ENCODE data around the gene RGL3.
"Not testable (repeated sequence)": the region's sequence is repeated elsewhere in the genome, so short reads cannot be mapped to it uniquely, and the experiment has no call there.

Gene RGL3, protein sequence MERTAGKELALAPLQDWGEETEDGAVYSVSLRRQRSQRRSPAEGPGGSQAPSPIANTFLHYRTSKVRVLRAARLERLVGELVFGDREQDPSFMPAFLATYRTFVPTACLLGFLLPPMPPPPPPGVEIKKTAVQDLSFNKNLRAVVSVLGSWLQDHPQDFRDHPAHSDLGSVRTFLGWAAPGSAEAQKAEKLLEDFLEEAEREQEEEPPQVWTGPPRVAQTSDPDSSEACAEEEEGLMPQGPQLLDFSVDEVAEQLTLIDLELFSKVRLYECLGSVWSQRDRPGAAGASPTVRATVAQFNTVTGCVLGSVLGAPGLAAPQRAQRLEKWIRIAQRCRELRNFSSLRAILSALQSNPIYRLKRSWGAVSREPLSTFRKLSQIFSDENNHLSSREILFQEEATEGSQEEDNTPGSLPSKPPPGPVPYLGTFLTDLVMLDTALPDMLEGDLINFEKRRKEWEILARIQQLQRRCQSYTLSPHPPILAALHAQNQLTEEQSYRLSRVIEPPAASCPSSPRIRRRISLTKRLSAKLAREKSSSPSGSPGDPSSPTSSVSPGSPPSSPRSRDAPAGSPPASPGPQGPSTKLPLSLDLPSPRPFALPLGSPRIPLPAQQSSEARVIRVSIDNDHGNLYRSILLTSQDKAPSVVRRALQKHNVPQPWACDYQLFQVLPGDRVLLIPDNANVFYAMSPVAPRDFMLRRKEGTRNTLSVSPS

DNA sequence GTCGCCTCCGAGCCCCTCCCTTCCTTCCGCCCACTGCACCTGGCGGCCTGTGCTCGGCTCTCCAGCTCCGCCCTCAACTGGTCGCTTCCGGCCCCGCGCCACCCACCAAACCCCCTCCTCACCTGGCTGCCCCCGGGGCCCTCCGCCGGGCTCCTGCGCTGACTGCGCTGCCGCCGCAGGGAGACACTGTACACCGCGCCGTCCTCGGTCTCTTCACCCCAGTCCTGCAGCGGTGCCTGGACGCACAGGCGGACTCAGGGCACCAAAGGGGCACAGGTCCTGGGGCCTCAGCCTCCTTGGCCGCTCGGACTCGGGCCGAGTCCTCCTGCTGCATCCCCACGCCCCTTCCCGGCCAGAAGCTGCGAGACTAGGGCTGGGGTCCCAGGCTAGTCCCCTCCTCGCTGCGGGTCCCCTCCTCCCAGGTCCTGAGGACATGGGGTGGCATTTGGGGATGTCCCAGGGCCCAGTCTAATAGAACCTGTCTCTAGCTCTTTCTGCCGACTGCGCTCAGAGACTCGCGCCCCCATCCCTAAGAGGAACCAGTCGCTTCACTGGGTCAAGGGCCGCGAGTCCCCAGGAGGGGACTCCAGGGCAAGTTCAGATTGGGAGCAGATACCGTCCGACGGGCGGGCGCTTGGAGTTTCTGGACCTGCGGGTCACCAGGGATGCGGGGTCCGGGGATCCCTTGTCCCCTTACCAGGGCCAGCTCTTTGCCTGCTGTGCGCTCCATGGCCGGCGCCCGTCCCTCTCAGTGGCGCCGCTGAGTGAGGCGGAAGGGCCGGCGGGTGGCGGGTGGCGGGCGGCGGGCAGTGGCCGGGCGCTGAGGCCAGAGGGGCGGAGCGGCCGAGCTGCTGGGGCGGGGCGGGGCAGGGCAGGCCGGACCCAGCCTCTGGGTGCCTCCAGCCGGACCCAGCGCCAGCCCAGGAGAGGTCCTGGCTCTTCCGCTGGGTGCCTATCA lies at the start of gene RGL3:
Gene RGL3 (minus strand): TSS at position 766 of the 958 bp plus-strand sequence. CDS start 36 bp downstream, at position 730.
- ATAC-seq = no peak

DNA sequence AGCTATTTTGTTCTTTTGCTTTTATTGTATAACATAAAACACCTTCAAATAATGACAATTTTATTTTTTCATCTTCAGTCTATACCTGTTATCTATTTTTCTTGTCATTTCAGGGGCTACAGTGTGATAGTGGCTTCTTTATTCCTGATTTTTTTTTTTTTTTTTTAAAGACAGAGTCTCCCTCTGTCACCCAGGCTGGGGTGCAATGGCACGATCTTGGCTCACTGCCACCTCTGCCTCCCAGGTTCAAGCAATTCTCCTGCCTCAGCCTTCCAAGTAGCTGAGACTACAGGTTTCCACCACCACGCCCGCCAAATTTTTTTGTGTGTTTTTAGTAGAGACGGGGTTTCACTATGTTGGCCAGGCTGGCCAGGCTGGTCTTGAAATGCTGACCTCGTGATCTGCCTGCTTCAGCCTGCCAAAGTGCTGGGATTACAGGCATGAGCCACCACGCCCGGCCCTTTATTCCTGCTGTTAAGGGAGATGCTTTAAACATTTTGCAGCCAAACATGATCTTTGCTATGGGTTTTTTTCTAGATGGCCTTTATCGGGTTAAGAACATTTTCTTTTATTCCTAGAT lies 49.2 kb upstream of the RGL3 start:
- ATAC-seq = not testable (repeated sequence)

DNA sequence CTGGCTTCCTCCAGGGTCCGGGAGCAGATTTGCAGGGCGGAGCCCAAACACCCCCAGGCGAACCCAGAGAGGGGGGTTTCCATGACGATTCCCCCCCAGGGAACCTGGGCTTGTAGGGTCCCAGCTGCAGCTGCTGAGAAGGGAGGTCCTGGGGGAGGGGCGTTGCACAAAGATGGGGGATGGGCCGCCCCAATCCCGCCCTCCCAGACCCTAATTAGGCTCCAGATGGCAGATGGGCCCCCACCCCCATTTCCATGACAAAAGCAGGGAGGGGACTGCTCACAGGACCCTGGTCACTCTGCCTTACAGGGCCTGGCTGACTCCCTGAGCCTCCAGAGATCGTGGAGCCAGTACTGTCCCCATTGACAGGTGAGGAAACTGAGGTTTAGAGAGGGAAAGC lies 46.5 kb upstream of the RGL3 start:
- ATAC-seq = no peak

DNA sequence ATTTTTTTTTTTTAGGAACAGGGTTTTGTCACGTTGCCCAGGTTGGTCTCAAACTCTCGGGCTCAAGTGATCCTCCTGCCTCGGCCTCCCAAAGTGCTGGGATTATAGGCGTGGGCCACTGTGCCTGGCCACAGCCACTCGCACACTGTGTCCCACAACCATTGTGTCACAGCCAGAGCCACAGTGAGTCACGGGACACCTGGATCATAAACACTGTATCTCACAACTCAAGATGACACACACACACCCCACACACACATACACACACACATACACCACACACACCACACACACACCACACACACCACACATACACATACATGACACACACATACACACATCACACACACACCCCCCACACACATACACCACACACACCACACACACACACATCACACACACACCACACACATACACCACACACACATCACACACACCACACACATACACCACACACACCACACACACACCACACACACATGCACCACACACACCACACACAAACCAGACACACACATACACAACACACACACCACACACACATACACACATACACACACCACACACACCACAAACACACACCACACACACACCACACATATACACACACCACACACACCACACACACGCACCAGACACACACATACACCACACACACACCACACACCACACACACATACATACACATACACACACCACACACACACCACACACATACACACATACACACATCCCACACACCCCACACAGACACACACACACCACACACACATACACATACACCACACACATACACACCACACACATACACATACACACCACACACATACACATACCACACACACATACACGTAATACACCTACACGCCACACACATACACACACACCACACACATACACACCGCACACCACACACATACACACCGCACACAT lies 45.5 kb upstream of the RGL3 start:
- ATAC-seq = no peak

DNA sequence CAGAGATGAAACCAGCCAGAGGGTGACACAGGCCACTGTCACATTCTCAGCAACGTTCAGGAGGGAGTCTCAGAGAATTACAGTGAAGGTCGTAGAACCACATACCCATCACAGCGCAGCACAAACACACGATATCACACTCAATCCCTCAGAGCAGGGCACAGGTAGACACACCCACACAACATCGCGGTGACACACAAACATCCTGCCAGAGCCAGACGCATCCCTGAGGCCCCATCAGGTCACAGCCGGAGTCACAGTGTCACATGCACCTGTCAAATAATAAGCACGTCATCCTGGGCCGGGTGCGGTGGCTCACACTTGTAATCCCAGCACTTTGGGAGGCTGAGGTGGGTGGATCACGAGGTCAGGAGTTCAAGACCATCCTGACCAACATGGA lies 44.3 kb upstream of the RGL3 start:
- peak; percentile 41 to 43 for ATAC-seq

DNA sequence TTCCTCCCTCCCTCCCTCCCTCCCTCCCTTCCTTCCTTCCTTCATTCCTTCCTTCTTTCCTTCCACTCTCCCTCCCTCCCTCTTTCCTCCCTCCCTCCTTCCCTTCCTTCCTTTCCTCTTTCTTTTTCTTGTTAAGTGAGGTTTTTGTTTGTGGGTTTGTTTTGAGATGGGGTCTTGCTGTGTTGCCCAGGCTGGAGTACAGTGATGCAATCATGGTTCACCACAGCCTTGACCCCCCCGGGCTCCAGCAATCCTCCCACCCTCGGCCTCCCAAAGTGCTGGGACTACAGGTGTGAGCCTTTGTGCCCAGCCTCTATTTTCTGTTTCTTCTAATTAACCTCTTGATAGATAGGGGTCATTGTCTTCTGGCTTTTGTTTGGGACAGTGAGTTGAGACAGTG lies 42.3 kb upstream of the RGL3 start:
- no peak for ATAC-seq

DNA sequence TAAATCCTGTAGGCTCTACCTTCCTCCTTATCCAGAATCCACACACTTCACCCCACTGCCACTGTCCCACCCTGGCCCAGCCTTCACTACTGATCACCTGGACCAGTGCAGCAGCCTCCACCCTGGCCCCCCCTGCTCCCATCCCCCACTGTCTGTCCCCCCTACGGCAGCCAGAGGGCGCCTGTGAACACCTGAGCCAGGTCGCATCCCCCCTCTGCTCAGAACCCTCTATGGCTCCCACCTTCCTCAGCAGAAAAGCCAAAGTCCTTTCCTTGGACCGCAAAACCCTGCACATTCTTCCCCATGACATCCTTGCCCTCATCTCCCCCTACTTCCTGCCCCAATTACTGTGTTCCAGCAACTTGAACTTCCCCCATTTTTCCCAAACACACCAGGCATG lies 41.1 kb upstream of the RGL3 start:
- ATAC-seq = no peak

DNA sequence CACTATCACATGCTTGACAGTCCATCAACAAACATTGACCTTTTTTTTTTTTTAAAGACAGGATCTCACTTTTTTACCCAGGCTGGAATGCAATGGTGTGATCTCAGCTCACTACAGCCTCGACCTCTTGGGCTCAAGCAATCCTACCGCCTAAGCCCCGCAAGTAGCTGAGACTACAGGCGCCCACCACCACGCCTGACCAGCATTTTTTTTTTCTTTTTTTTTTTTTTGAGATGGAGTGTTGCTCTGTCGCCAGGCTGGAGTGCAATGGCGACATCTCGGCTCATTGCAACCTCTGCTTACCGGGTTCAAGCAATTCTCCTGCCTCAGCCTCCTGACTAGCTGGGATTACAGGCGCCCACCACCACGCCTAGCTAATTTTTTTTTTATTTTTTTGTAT lies 39.8 kb upstream of the RGL3 start:
- ATAC-seq = not testable (repeated sequence)

DNA sequence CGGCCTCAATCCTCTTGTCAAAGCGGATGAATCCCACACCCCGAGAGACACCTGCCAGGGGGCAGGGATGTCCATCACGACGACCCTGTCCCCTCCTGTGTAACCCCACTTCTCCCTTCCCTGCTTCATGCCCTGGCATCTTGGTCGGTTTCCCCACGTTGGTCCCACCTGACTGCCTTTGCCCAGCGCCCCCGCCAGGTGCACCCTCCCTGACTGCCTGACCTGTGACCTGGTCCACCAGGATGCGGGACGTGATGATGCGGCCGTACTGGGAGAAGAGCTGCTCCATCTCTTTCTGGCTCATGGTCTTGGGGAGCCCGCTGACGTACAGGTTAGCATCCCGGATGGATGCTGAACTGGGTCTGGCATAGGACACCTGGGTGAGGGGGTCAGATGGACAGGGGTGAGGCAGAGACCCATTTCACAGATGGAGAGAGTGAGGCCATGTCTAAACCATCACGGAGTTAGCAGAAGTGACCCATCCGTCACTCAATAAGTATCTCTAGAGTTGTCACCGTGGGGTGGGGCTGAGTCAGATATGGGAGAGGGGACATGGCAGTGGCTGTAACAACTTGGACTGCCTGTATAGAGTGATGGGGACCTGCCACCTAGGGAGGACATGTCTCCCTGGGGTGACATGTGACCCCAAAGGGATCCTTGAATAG lies 39.3 kb upstream of the RGL3 start:
- ATAC-seq = no peak

DNA sequence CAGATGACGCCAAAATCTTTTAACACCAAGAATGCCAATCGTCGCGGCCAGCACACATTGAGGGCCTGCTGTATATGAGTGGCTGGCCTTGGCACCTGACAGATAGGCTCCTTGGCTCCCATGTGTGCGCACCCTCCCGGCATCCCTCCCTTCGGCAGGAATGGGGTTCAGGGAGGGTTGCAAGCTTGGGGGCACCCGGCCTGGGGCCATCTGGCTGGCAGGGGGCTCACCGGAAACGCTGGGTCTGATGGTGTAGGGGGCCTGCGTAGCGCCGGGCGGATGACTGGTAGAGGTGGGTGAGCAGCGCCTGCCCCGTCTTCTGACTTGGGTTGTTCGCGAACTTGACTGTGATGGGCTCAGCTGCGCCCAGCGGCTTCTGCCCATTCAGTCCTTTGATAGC lies 38.7 kb upstream of the RGL3 start:
- no peak for ATAC-seq

DNA sequence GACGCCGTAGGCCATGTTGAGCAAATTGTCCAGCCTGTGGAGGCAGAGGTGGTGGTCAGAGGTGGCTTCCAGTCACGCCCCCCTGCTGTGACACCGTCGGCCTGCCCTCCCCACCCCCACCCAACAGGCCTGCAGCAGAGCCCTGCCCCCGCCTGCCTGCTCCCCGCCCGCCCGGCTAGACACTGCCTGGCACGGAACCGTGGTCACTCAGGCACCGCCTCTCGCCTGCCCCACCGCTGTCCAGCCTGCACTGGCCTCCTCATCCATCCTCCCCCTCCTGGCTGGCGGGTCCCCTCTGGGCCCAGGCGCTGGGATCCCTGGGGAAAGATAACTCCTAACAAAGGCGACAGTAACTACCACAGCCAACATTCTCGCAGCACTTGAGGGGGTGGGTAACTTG lies 38.0 kb upstream of the RGL3 start:
- no peak for ATAC-seq

DNA sequence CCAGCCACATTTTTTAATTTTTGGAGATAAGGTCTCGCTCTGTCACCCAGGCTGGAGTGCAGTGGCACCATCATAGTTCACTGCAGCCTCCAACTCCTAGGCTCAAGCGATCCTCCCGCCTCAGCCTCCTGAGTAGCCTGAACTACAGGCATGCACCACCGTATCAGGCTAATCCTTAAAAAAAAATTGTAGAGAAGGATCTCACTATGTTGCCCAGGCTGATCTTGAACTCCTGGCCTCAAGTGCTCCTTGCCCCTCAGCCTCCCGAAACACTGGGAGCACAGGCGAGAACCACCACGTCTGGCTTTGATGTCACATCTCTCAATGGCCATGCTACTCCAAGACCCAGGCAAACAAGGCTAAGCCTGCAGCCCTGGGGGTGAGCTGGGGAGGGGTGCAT lies 37.5 kb upstream of the RGL3 start:
- no peak for ATAC-seq

DNA sequence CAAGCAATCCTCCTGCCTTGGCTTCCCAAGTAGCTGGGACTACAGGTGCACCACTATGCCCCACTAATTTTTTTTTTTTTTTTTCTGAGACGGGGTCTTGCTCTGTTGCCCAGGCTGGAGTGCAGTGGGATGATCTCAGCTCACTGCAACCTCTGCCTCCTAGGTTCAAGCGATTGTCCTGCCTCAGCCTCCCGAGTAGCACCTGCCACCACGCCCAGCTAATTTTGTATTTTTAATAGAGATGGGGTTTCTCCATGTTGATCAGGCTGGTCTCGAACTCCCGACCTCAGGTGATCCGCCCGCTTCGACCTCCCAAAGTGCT lies 36.1 kb upstream of the RGL3 start:
- not testable (repeated sequence) for ATAC-seq

DNA sequence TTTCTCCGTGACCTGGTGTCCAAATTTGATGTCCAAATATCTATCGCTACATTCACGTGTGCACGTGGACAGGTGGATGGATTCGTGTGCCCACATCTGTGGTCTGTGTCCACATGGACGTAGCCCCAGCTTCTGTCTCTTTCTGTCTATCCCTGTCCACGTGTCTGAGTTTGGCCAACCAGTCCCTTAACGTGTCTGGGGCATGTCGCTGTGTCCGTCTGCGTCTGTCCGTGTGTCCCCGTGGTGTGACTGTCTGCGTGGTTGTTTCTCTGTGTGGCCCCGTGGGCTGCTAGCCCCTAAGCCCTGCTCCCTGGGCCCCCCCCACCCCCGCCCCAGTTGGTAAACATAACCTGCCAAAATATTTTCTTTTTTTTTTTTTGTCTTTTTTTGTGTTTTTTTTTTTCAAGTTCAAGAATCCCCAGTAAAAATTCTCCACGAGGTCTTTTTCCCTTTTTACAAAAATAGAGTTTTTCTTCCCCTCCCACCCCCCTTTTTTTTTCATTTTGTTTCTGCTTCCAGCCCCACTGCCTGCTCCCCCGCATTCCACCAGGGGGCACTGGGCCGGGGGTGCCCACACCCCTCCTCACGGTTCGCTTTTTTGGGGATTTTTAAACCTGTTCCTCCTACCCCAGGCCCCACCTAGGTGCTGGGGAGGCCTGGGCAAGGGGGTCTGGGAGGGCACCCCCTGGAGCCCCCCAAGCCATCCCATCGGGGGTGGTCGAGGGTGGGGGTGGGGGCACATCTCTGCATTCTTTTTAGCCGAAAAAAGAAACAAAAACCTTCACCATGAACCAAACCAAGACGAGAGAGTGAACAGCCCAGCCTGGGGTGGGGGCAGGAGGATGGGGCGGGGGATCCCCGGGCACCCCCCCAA lies 34.6 kb upstream of the RGL3 start:
- ATAC-seq = no peak

DNA sequence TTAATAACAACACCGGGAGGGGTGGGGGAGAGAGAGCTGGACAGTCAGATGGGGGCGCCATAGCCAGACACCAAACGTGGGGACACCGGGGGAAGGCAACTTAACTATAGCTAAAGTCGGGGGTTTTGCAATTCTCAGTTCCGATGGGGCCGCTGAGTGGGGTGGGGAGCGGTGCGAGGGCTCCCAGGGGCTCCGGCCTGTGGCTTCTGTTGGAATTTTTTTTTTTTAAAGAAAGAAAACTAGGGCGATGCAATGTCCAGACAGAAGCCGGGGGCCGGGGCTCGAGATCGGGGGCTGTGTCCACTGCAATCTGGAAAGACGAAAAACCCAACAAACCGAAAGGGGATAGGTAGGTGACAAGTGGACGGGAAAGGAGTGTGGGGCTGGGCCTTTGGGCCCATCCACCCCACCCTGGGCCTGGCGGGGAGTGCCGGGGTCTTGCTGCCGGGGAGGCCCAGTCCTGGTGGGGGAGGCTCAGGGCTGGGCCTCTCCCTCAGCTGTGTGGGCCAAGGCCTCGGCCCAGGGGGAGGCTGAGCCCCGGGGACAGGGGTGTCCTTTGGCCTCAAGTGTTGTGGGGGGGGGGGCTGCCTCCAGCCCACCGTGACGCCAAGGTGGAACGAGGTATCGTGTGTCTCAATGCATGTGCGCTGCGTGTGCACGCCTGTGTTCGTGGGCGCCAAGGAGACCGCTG lies 33.7 kb upstream of the RGL3 start:
- ATAC-seq = no peak

DNA sequence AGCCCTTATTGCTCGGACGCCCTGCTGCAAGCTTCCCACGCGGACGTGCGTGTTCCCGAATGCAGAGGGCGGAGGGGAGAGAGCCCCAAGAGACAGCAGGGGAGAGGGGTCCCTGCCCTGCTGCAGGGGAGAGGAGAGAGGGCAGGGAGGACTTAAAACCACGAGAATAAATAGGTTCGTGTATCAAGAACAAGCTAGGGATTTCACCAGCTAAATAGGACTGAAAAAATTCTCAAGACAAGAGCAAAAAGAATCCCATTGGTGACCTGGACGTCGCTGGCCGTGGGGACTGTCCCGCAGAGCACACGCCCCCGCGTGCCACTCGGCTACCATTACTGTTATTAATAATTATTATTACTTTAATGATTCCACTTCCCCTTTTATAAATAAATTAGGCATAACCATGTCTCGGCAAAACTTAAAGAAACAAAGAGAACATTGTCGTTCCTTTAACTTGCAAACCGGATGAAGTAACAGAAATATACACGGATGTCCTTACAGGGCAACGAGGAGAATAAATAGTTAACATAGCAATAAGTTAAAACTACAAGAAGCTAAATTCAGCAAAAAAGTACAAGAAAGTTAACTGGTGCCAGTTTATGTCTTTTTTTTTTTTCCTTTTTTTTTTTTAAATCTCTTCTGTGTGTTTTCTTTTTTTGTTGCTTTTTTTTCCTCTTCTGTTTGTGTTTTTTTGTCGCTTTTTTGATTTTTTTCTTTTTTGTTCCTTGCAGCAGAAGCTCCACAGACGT lies 32.9 kb upstream of the RGL3 start:
- no peak for ATAC-seq

DNA sequence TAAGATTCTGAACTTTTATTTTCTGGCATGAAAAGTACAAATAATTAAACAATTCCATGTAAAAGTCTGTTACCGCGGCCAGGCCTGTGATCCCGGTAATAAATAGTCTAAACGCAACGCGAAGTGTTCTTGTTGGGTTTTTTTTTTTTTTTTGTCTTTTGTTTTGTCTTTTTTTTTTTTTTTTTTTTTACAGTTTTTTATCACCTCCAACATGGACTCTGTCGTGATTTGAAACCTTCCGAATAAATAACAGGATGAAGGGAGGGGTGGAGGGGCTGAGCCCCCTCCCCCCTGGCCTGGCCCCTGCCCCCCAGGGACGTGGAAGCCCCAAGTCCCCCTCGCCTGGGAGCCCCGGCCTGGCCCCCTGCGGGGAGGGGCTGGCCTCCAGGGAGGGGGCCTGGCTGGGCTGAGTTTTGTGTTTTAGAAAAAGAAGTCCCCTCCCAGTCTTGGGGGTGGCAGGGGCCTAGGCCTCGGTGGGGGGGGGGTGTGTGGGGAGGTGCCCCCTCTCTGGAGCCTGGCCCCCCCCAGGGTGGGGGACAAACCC lies 32.3 kb upstream of the RGL3 start:
- ATAC-seq = no peak

DNA sequence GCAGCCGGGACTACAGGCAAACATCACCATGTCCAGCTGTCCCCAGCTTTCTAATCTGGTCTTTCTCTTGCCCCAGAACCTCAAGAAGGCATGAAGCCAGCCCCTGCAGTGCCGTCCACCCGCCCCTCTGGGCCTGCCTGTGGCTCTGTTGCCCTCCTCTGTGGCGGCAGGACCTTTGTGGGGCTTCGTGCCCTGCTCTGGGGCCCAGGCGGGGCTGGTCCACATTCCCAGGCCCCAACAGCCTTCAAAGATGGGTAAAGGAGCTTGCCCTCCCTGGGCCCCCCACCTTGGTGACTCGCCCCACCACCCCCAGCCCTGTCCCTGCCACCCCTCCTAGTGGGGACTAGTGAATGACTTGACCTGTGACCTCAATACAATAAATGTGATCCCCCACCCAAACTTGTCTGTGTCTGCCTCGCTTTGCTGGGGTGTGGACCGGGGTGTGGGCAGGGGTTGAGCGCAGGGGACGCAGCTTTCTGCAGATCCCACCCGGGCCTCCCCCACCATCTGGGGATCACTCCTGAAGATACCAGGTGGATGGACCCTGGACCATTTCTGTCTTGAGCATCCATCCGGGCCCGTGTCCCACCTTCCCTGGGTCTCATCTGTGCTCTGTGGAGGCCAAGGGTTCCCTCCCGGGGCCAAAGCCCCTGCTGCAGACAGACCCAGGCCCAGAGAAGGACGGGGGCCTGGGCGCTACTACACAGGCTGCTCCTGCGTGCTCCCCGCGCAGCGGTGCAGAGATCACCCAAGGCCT lies 31.6 kb upstream of the RGL3 start:
- ATAC-seq = no peak
